ENCODE measurements around the gene FANK1. TPM values are rescaled to one million over a fixed set of nuclear protein-coding genes. Genes with fewer than 3 reads are reported as not detected.

FANK1 gene
- polyA plus RNA-seq, 1 donor from 2014 or later = 3.1 TPM

GRCh38 chr10:125992254-125992653 is 95.9 kb downstream of the FANK1 start:
- Histone ChIP-seq H2AFZ (ENCODE audit: low read depth, low read length) (peak overlapping the region; percentile 30), H3K9me2 (ENCODE audit: insufficient read depth, low read length) (no peaks in the 10 kb centered on the region), H3K4me3 (ENCODE audit: low read length) (no peak overlapping the region), H3F3A (ENCODE audit: insufficient read depth, low read length, poor library complexity, severe bottlenecking) (no peaks in the 10 kb centered on the region), H3K9ac (ENCODE audit: low read length) (no peak overlapping the region), H3K79me2 (replicated peaks; ENCODE audit: insufficient read depth, low read length) (no peaks in the 10 kb centered on the region), H3K4me2 (ENCODE audit: low read length) (no peak overlapping the region), H3K27ac (ENCODE audit: low read length) (peak overlapping the region; percentile 21), H3K27me3 (ENCODE audit: insufficient read depth, low read depth, low read length) (no peaks in the 10 kb centered on the region), H3K9me3 (ENCODE audit: low read length) (no peaks in the 10 kb centered on the region), H3K36me3 (ENCODE audit: insufficient read depth, low read length) (no peaks in the 10 kb centered on the region), H4K20me1 (ENCODE audit: insufficient read depth) (no peaks in the 10 kb centered on the region)
- TF ChIP-seq SMC3 (conservative IDR thresholded peaks at IDR 0.05; ENCODE audit: poor library complexity) (peak; percentile 19), EZH2 (IDR thresholded peaks at IDR 0.05; ENCODE audit: borderline replicate concordance, insufficient read depth, low read length, poor library complexity, severe bottlenecking) (no peak), POLR2AphosphoS5 (IDR thresholded peaks at IDR 0.05) (peak; percentile 15)

- Histone ChIP-seq H2AFZ (ENCODE audit: low read depth, low read length) (no peak overlapping the region), H3F3A (ENCODE audit: insufficient read depth, low read length, poor library complexity, severe bottlenecking) (no peaks in the 10 kb centered on the region), H4K20me1 (ENCODE audit: insufficient read depth) (no peaks in the 10 kb centered on the region), H3K27me3 (ENCODE audit: insufficient read depth, low read depth, low read length) (no peaks in the 10 kb centered on the region), H3K36me3 (ENCODE audit: insufficient read depth, low read length) (no peaks in the 10 kb centered on the region), H3K79me2 (replicated peaks; ENCODE audit: insufficient read depth, low read length) (no peaks in the 10 kb centered on the region), H3K9me3 (ENCODE audit: low read length) (no peaks in the 10 kb centered on the region), H3K4me3 (ENCODE audit: low read length) (no peak overlapping the region), H3K9ac (ENCODE audit: low read length) (no peak overlapping the region), H3K4me2 (ENCODE audit: low read length) (no peak overlapping the region), H3K27ac (ENCODE audit: low read length) (no peak overlapping the region), H3K9me2 (ENCODE audit: insufficient read depth, low read length) (no peaks in the 10 kb centered on the region)
- no peak for TF ChIP-seq SMC3 (conservative IDR thresholded peaks at IDR 0.05; ENCODE audit: poor library complexity)
- no peak for TF ChIP-seq MXI1 (conservative IDR thresholded peaks at IDR 0.05; ENCODE audit: poor library complexity, severe bottlenecking)
- TF ChIP-seq EZH2 (IDR thresholded peaks at IDR 0.05; ENCODE audit: borderline replicate concordance, insufficient read depth, low read length, poor library complexity, severe bottlenecking) = no peak
These were observed 98.2 kb downstream of the FANK1 start for GRCh38 chr10:125994601-125995000.

GRCh38 chr10:125995726-125996304 is 99.5 kb downstream of the FANK1 start:
- no peak overlapping the region for H3K4me3 ChIP-seq (ENCODE audit: low read length)
- H3K9me3 ChIP-seq (ENCODE audit: low read length) = no peaks in the 10 kb centered on the region
- no peaks in the 10 kb centered on the region for H3K9me2 ChIP-seq (ENCODE audit: insufficient read depth, low read length)
- H3K79me2 ChIP-seq (replicated peaks; ENCODE audit: insufficient read depth, low read length) = no peaks in the 10 kb centered on the region
- H3K36me3 ChIP-seq (ENCODE audit: insufficient read depth, low read length) = no peaks in the 10 kb centered on the region
- no peak overlapping the region for H3K4me2 ChIP-seq (ENCODE audit: low read length)
- H3K9ac ChIP-seq (ENCODE audit: low read length) = no peak overlapping the region
- no peak overlapping the region for H2AFZ ChIP-seq (ENCODE audit: low read depth, low read length)
- H3F3A ChIP-seq (ENCODE audit: insufficient read depth, low read length, poor library complexity, severe bottlenecking) = no peaks in the 10 kb centered on the region
- no peaks in the 10 kb centered on the region for H4K20me1 ChIP-seq (ENCODE audit: insufficient read depth)
- H3K27ac ChIP-seq (ENCODE audit: low read length) = no peak overlapping the region
- TF ChIP-seq EP300 (conservative IDR thresholded peaks at IDR 0.05; ENCODE audit: poor library complexity, severe bottlenecking) (no peak), EZH2 (IDR thresholded peaks at IDR 0.05; ENCODE audit: borderline replicate concordance, insufficient read depth, low read length, poor library complexity, severe bottlenecking) (no peak), REST (IDR thresholded peaks at IDR 0.05; ENCODE audit: borderline replicate concordance) (no peak), TAF1 (IDR thresholded peaks at IDR 0.05; ENCODE audit: low read depth) (no peak), POLR2AphosphoS5 (IDR thresholded peaks at IDR 0.05) (no peak), CTCF (IDR thresholded peaks at IDR 0.05; ENCODE audit: poor library complexity, severe bottlenecking) (no peak), MXI1 (conservative IDR thresholded peaks at IDR 0.05; ENCODE audit: poor library complexity, severe bottlenecking) (no peak)
- no peaks in the 10 kb centered on the region for H3K27me3 ChIP-seq (ENCODE audit: insufficient read depth, low read depth, low read length)

All from neural cell (in vitro differentiated cells).